GM19324 (cell line): ENCODE measurements around the gene TAL1.
"Not testable (repeated sequence)": the region's sequence is repeated elsewhere in the genome, so short reads cannot be mapped to it uniquely, and the experiment has no call there.

Experiments
- ATAC-seq: cut with Tn5 transposase; IDR thresholded peaks from one replicate; pipeline ENCODE4 v1.9.1; 2021; ENCODE audit warnings: mild to moderate bottlenecking, moderate library complexity; ENCODE audit not compliant: unreplicated experiment, low FRiP score

Gene TAL1

GRCh38 chr1:47232187-47232874, at the start of gene TAL1:
Gene TAL1, minus strand, starts transcription at chr1:47232225. Its CDS starts 6,337 bp downstream, at chr1:47225888.
- ATAC-seq, result no peak

GRCh38 chr1:47280142-47280541, 48.1 kb upstream of the TAL1 start:
- ATAC-seq, result no peak

GRCh38 chr1:47276850-47277249, 44.8 kb upstream of the TAL1 start:
- no peak for ATAC-seq

GRCh38 chr1:47275811-47276210, 43.8 kb upstream of the TAL1 start:
- not testable (repeated sequence) for ATAC-seq

GRCh38 chr1:47265529-47265928, 33.5 kb upstream of the TAL1 start:
- ATAC-seq, result not testable (repeated sequence)

- no peak for ATAC-seq
These were observed 30.9 kb upstream of the TAL1 start for GRCh38 chr1:47262787-47263413.

GRCh38 chr1:47257224-47257623, 25.2 kb upstream of the TAL1 start:
- no peak for ATAC-seq

GRCh38 chr1:47252795-47253194, 20.8 kb upstream of the TAL1 start:
- ATAC-seq, result no peak

- ATAC-seq, result no peak
These were observed 20.3 kb upstream of the TAL1 start for GRCh38 chr1:47252369-47252768.

- ATAC-seq, result no peak
These were observed 17.7 kb upstream of the TAL1 start for GRCh38 chr1:47249755-47250154.

GRCh38 chr1:47244339-47244862, 12.4 kb upstream of the TAL1 start:
- no peak for ATAC-seq

GRCh38 chr1:47243910-47244309, 11.9 kb upstream of the TAL1 start:
- no peak for ATAC-seq

GRCh38 chr1:47241114-47242113, 9.4 kb upstream of the TAL1 start:
- no peak for ATAC-seq

GRCh38 chr1:47238935-47239592, 7.0 kb upstream of the TAL1 start:
- ATAC-seq, result no peak

GRCh38 chr1:47235806-47236205, 3.8 kb upstream of the TAL1 start:
- ATAC-seq, result no peak

- ATAC-seq, result no peak
These were observed 3.2 kb upstream of the TAL1 start for GRCh38 chr1:47235241-47235681.

- ATAC-seq, result no peak
These were observed 1.2 kb upstream of the TAL1 start for GRCh38 chr1:47233186-47233585.

- ATAC-seq, result no peak
These were observed 481 bp downstream of the TAL1 start for GRCh38 chr1:47231301-47232186.

GRCh38 chr1:47230692-47231300, 1.2 kb downstream of the TAL1 start:
- ATAC-seq, result no peak
